Mucosa of gallbladder (tissue), 1 donor: ENCODE results near the gene SORT1. TPM values are rescaled to one million over a fixed set of nuclear protein-coding genes. Genes with fewer than 3 reads are reported as not detected.
"Not testable (repeated sequence)": the region's sequence is repeated elsewhere in the genome, so short reads cannot be mapped to it uniquely, and the experiment has no call there.

Source experiments
- DNase-seq: peaks from one replicate; pipeline ENCODE4 v3.0.0-alpha.2; 2020; ENCODE audit warnings: low spot score
- total RNA-seq: library from RNA; stranded (reverse); gene quantifications from one replicate; pipeline ENCODE4 v1.2.1, GENCODE V29; 2021
- donor health status: DM: no; HTN: no; CAD: no.

The SORT1 gene
- total RNA-seq, 1 donor from 2014 or later: 96.7 TPM

DNA sequence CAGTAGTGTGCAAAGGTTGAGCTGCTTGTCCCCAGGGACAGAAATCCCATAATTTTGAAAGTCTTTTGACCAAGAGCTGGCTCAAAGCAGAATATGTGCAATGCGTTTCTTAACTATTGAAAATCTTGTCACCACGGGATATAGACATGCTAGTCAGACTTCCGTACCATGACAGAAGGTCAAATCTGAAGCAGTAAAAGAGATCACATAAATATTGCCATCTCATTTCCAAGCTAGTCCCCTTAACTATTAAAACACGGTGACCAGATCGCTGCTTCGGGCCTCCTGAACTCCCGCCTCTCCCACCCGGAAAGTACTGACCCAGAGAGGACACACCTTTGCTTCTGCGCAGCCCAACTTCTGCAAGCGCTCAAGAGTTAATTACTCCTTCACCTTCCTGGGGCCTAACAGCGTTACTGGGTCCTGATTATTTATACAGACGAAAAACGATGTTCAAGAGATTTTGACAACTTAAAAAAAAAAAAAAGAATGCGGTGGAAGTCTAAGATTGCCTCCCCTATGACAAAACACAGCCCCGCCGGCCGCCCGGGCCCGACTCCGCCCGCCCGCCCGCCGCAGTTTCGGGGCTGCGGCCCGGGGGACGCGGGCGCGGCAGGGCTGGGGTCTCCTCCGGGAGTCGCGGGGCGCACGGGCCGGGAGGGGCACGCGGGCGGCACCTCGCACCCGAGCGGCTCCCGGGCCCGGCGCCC is 692 bp downstream of the SORT1 start:
- DNase-seq: no peak

DNA sequence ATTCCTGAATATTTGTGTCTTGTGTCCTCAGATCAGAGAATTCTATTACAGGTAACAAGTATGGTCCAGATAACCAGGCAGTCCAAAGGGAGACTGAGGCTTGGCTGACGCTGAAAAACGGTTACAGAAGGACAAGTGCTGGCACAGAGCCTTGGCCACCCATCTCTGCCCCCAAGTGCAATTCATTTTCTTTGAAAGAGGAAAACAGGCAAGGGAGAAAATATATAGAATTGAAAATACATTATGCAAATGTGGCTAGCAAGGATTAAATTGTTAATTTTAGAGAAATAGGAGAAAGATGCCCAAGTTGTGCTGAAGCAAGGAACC is 1.2 kb downstream of the SORT1 start:
- DNase-seq: no peak

DNA sequence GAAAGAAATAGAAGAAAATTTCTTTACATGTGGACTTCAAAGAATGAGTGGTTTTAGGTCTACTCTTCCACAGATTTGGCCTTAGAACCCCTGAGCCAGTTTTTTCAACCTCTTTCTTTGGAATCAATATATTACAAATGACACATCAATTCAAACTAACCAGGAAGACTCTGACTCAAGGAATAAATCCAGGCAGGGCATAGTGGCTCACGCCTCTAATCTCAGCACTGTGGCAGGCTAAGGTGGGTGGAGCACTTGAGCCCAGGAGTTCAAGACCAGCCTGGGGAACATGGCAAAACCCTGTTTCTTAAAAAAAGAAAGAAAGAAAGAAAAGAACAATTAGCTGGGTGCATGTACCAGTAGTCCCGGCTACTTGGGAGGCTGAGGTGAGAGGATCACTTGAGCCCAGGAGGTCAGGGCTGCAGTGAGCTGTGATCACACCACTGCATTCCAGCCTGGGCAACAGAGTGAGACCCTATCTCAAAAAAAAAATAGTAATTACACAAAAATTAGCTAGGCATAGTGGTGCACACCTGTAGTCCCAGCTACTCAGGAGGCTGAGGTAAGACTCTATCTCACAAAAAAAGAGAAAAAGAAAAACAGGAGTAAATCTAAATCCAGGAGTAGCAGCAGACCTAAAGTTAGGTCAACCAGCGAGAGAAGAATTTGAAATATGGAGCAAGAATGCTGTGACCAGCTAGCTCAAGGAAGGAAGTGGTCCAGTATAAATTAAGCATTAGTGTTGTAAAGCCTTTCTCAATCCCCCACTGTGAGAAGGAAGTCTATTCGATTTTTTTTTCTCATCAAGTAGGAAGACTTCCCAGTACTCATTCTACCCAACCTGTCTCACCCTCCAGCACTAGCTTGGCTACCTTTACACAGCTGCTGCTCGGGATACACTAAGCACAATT is 1.9 kb downstream of the SORT1 start:
- no peak for DNase-seq

DNA sequence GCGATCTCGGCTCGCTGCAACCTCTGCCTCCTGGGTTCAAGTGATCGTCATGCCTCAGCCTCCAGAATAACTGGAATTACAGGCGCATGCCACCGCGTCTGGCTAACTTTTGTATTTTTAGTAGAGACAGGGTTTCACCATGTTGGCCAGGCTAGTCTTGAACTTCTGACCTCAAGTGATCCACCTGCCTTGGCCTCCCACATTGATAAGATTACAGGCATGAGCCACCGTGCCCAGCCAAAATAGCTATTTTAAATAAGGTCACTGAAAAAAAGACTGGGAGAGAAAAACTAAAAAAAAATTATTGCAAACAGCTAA is 2.5 kb downstream of the SORT1 start:
- not testable (repeated sequence) for DNase-seq

DNA sequence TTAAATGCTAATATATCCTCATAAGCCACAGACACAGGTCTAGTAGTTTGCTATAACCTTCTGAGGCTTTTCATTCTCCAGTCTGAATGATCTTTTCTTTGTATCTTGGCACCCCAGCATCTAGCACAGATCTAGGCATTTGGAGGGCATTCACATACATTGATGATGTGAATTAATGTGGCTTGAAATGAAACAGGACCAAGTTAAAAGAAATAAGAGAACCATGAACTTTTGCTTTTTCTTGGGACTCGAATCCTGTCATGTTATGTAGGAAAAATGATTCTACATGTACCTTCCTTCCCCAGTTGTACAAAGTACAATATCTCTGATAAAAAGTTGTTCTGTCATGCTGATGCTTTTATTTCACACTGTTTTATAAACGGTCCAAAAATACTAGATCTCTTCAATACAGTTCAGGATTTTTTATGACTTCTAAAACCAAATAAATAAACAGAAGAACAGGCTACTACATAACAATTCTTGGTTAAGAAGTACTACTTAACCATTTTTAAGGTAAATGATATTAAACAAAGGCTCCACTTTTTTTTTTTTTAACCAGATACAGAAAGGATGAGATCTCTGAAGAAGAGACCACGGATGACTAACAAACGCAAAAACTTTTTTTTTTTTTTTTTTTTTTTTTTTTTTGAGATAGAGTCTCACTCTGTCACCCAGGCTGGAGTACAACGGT is 3.0 kb downstream of the SORT1 start:
- DNase-seq: no peak

DNA sequence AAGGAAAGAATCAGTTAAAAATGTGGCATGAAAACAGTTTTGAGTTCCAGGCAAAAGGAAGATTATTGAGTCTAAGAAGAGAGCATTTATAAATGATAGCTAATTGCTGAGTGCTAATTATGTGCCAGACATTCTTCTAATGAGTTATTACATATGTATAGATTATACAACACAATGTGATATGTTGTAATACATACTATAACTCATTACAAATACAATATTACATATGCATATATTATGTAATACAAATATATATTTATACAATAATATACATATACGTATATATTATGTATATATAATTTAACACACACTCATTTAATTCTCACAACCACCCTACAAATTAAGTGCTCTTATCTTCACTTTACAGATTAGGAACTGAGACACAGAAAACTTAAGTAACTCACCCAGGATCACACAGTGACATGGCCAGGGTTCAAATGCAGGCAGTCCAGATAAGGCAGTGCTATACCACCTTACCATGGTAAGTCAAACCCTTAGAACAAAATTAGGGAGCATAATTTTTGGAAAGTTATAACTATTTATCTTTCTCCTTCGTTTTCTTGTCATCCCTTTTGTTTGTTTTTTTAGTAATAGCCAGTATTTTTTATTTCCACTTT is 4.0 kb downstream of the SORT1 start:
- DNase-seq: no peak

DNA sequence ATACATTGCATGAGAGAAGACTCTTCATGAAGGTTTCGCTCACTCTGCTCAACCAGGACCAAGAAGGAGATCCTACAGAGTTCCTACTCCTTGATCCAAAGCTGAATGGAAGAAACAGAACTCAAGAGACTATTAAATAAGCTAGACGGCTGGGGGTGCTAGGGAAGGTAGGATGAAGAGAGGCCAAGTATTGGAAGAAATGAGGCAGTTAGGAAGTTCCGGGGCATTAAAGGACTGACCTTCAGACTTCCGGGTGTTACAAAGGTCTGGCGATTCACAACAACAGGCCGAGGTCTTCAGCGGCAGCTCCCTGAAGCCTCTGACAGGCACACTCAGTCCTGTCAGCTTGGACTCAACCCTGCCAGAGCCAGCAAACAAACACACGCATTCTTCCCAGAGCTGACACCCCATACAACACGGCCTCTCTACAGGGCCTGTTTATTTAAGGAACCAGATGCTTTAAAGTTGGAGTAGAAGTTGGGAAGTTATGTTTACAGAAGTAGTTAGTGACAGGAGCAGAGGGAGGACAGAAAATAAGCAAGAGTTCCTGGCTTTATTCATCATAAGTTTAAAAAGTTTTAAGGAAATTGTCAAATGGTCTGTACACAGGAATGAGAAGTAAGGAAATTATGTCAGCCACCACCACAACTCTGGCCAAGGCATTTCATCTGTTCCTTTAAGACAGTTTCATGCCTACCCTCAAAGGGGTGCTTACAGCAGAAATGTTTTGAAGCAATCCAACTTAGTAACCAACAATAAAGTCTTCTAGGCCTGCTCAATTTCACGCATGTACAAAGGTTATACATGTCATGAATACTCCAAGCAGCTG is 4.7 kb downstream of the SORT1 start:
- peak; percentile 46 for DNase-seq

DNA sequence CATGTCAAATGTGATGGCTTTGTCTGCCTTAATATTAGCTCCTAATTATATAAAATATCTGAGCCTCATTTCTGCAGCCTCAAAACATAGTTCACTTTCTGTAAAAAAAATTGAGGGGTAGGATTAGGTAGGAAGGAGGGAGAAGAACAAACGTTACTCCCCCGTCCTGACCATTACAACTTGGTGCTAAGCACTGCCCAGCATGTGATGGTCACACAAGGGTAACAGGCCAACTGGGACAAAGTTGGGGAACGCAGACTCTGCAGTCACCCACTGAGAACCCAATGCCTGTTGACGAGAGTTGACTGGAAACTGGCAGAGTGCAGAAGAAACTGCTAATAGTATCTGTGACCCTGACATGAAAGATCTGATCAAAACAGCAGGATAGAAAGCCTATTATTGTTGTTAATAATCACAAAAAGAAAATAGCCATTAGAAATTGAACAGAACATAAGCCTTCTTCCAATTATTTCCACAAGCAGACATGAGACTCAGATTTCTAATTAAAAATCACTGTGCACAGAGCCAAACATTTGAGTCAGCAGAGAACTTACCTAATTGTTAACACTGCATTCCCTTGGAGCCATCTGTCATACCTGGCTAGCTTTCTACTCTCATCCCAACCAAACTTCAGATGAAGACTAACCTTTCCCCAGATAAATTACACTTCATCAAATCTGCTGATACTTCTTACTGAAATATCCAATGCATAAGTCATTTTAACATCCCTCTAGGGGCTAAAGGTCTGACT is 5.5 kb downstream of the SORT1 start:
- DNase-seq: no peak

DNA sequence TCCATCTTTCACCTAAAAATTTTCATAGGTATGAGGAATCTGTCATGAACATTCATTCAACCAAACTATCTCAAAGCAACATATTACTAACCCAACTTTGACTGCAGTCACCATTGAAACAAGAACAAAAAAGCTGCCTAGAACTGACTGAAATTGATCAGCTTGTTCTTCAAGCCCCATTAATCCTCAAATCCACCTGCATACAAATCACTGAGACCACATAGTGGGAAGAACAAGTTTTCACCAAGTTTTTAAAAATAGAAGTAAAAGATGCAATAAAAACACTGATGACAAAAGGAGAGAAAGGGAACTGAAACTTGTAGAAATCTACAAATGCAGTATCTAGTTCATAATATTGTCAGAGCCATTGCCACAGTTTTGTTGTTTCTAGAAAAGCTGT is 6.1 kb downstream of the SORT1 start:
- no peak for DNase-seq

DNA sequence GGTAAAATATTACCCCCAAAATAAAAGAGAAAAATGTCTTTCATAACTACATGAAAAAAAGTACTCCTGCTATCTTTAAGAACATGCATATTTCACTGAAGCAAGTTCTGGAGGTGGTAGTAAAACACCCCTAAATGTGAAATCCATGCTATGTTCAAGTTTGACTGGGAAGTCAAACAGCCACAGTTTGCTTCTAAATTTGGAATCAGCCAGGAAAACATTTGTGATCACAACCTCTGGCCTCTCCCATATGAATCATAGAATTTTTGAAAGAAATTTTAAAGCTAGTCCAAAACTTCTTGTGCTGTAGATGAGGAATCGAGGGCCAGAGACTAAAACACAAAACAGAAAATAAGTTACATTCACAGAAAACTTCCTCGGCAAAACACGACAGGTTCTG is 6.6 kb downstream of the SORT1 start:
- no peak for DNase-seq

DNA sequence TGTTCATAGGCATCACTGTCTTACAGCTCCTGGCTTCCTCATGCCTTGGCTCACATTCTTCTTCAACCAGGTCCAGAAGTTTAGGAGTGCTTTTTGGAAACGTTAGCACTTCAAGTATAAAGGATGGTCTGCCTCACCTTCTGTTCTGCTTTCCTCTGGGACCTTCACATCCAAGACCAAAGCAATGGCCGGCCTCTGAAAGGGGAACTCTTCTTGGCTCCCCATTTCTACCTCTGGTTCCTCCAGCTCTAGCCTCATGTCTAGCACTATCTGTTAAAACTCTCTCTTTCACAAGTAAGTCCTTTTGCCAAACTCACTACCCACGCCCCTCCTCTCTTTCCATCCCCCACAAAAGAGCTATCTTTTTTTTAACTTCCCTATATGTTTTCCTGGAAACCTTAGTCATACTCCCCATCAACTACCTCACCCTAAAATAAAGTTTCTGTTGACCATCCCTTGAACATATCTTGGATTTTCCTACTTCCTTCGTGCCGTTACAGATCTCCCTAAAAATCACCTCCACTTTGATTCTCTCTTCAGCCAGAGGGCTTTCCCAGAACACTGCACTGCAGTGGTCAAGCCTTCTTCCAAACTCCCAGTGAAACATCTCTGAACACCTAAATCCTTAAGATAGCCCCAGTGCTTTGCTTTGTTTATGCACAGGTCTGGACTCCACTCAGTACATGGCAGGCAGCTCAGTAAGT is 7.9 kb downstream of the SORT1 start:
- DNase-seq: no peak

DNA sequence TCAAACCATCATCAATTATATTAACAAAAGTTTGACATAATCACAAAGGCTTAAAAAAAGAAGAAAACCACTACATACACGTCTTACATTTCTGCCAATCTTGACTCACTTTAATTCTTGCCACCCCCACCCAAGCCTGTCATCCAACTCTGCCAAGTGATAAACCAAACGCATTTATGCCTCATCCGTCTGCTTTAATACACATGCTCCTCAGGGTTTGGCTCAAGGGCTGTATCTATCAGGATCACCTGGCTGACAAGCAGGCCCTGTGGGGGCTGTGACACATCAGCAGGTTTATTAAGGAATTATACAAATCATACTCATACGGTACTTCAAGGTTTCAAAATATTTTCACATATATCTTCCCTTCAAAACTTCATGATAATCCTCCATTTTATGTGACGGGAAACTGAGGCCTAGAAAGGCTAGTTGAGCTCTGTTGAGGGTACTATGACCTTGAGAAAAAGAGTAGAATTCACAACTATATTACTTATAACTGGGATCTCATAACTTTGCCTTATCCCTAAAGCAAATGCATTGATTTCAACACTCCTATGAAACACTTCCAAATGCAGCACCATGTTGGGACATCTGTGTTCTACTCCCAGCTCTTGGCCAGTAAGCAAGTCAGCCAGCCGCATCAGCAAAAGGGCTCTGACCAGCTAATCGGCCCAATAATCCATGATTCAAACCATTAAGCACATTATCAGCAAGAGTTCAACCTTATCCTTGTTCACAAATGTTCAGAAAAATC is 8.7 kb downstream of the SORT1 start:
- no peak for DNase-seq

DNA sequence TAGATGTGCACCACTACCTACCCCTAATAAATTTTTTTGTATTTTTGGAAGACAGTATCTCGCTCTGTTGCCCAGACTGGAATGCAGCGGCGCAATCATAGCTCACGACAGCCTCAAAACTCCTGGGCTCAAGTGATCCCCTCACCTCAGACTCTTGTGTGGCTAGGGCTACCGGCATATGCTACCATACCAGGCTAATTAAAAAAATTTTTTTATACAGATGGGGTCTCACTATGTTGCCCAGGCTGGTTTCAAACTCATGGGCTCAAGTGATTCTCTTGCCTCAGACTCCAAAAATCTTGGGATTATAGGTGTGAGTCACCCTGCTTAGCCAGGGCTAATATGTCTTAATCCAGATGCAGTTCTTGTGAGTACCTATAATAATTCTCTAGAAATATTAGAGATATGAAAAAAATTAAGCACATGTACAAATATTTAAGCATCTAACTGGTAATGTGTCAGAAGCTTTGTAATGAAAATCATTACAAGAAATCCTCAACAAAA is 9.5 kb downstream of the SORT1 start:
- no peak for DNase-seq

DNA sequence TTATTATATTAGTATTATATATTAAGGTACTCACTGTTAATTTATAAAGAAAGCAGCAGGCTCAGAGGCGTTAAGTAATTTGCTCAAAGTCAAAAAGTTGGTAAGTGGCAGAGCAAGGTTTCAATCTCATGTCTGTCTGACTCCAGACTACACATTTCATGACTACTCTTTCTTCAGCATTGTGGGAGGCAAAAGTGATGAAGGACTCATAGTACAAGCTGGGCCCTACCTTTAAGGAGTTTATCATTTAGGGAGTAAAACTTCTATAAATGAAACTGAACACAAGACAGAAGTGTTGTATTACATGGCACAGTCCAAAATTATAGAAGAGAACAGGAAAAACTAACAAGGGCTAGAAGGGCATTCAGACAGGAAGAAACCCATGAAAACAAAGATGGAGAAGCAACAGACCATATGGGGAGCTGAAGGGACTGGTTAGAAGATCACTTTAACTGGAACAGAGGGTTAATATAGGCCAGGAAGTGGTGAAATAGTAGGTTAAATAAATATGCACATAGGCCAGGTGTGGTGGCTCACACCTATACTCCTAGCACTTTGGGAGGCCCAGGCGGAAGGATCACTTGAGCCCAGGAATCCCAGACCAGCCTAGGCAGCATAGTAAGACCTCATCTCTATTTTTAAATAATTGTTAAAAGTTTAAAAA is 11.5 kb downstream of the SORT1 start:
- DNase-seq: no peak

DNA sequence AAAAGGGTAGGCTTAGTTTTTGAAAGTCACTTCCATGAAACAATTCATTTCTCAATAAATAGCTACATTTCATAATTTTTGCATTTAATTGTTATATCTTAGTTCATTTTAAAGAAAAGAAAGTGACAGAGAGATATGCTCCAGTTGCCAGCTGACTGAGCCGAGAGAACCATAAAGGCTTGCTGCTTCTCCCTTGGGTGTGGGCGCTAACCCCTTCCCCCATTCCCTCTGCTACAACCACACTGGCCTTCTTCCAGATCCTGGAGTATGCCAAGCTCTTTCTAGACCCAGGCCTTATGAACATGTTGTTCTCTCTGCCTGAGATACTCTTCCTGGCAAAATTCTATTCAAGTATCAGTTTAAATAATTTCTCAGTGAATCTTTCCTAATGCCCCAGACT is 12.3 kb downstream of the SORT1 start:
- DNase-seq: no peak

DNA sequence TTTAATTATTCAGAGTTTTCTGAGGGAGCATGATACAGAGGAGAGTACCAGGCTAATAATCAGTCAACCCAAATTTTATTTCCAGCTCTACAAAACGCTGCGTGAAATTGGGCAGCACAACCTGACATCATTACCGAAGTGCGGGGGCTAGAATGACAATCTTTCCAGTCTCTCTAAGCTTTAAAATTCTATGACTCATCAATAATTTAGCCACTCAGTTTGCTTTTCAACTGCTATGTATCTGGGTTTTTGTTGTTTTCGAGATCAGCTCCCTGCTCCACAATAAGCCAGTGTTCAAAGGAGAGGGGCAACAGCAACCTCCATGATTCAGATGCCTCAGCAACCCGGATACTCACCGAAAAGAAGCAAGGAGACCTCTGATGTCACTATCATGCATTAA is 13.9 kb downstream of the SORT1 start:
- no peak for DNase-seq

DNA sequence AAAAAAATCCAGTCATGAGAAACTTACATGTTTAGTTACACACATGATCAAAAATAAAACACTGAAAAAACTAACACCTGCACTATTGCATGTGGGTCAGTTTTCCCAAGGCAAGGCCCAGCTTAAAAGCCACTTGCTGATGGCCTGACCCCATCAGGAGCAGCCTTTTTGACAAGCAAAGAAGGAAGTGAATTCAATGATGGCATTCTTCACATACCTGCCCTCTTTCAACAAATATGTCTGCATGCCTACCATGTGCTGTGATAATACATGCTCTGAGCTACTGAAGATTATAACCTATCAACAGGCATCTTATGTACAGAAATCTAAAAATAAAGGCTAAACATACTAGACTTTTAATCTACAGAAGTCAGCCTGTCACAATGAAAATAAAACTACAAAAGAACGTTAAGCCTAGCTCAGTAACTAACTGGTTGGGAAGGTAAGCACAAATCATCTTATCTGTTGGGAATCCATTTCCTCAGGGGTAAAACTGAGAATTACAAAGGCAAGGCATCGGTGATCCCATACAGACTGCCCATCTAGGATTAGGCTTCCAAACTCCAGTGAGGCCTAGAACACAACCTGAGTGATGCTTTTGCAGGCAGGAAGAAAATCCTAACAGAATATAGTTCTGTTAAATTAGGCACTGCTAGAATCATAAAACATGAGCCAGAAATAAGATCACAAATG is 14.5 kb downstream of the SORT1 start:
- no peak for DNase-seq

DNA sequence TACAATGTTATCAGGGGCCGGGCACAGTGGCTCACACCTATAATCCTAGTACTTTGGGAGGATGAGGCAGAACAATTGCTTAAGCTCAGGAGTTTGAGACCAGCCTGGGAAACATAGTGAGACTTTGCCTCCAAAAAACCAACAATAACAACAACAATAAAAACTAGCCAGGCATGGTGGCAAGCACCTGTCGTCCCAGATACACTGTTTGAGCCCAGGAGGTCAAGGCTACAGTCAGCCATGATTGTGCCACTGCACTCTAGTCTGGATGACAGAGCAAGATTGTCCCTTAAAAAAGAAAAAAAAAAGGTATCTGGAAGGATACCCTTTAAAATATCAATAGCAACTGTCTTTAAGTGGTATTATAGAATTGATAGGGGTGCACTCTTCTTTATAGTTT is 16.1 kb downstream of the SORT1 start:
- no peak for DNase-seq
